GM23338 (cell line): Measurements from ENCODE around the gene ATN1. TPM values are rescaled to one million over a fixed set of nuclear protein-coding genes. Genes with fewer than 3 reads are reported as not detected.

ENCODE experiments used
- ATAC-seq: fragments of 200-7000 bp; cut with Tn5 transposase; 3 replicates; pipeline ENCODE4 v1.9.1; 2020
- DNase-seq: peaks from one replicate; pipeline ENCODE4 v3.0.0-alpha.2; 2015; ENCODE audit warnings: low spot score
- H2AFZ ChIP-seq: fragments of 200-600 bp; sonication (generic); 2 replicates; pipeline ENCODE4 v1.8.0; 2016; ENCODE audit warnings: antibody characterized with exemption, mild to moderate bottlenecking, moderate library complexity
- H3F3A ChIP-seq: fragments of 200-600 bp; sonication (generic); replicated peaks from 2 replicates; pipeline ENCODE4 v1.8.0; 2017; ENCODE audit warnings: antibody characterized with exemption, mixed run types, low read depth
- H3K27ac ChIP-seq: fragments of 200-600 bp; sonication (generic); 2 replicates; pipeline ENCODE4 v1.6.1; 2016; ENCODE audit warnings: low read depth
- H3K27me3 ChIP-seq: fragments of 200-600 bp; sonication (generic); 2 replicates; pipeline ENCODE4 v1.8.0; 2016; ENCODE audit warnings: mild to moderate bottlenecking, mixed run types, moderate library complexity; ENCODE audit not compliant: insufficient read depth
- H3K36me3 ChIP-seq: fragments of 200-600 bp; sonication (generic); 2 replicates; pipeline ENCODE4 v1.8.0; 2016; ENCODE audit warnings: mild to moderate bottlenecking; ENCODE audit not compliant: insufficient read depth
- H3K4me1 ChIP-seq: fragments of 200-600 bp; sonication (generic); 2 replicates; pipeline ENCODE4 v1.8.0; 2016; ENCODE audit warnings: mild to moderate bottlenecking, moderate library complexity; ENCODE audit not compliant: insufficient read depth
- H3K4me2 ChIP-seq: fragments of 200-600 bp; sonication (generic); 2 replicates; pipeline ENCODE4 v1.7.1; 2017; ENCODE audit warnings: mixed run types
- H3K4me3 ChIP-seq: fragments of 200-600 bp; sonication (generic); 2 replicates; pipeline ENCODE4 v1.6.1; 2016; ENCODE audit warnings: mixed run types
- H3K79me2 ChIP-seq: fragments of 200-600 bp; sonication (generic); replicated peaks from 2 replicates; pipeline ENCODE4 v1.8.0; 2017; ENCODE audit warnings: mild to moderate bottlenecking; ENCODE audit not compliant: insufficient read depth
- H3K9me2 ChIP-seq: fragments of 200-600 bp; sonication (generic); 2 replicates; pipeline ENCODE4 v1.8.0; 2017; ENCODE audit not compliant: insufficient read depth
- H4K20me1 ChIP-seq: fragments of 200-600 bp; sonication (generic); replicated peaks from 2 replicates; pipeline ENCODE4 v1.8.0; 2017; ENCODE audit warnings: mild to moderate bottlenecking; ENCODE audit not compliant: insufficient read depth
- H3K27ac Mint-ChIP-seq: 2 replicates; pipeline ENCODE4 v1.8.0; 2020; ENCODE audit warnings: inconsistent platforms, mild to moderate bottlenecking, moderate library complexity, mixed read lengths
- H3K27me3 Mint-ChIP-seq: 3 replicates; pipeline ENCODE4 v1.8.0; 2022; ENCODE audit warnings: low read depth, mild to moderate bottlenecking, moderate library complexity, mixed read lengths, inconsistent platforms; ENCODE audit not compliant: insufficient read depth, poor library complexity
- H3K36me3 Mint-ChIP-seq: 3 replicates; pipeline ENCODE4 v1.8.0; 2021; ENCODE audit warnings: low read depth, mild to moderate bottlenecking, inconsistent platforms, moderate library complexity, mixed read lengths
- H3K4me1 Mint-ChIP-seq: 3 replicates; pipeline ENCODE4 v1.8.0; 2020; ENCODE audit warnings: mild to moderate bottlenecking, inconsistent platforms, mixed read lengths
- H3K4me3 Mint-ChIP-seq: 3 replicates; pipeline ENCODE4 v1.8.0; 2021; ENCODE audit warnings: moderate library complexity, mild to moderate bottlenecking, inconsistent platforms, mixed read lengths
- H3K9me3 Mint-ChIP-seq: 3 replicates; pipeline ENCODE4 v1.8.0; 2020; ENCODE audit warnings: moderate library complexity, mild to moderate bottlenecking, inconsistent platforms, mixed read lengths
- CTCF ChIP-seq, 2 experiments: fragments of 200-600 bp in 1 of 2; sonication (generic) in 1 of 2; conservative IDR thresholded peaks; 2 replicates each; pipeline versions ENCODE4 v1.5.1 to v1.6.1; 2016 to 2017; ENCODE audit warnings: antibody characterized with exemption in 2 of 2, low read depth in 2 of 2, mild to moderate bottlenecking in 2 of 2, moderate library complexity in 1 of 2
- EZH2phosphoT487 ChIP-seq: fragments of 200-600 bp; sonication (generic); IDR thresholded peaks from one replicate; pipeline ENCODE4 v1.8.1; 2018; ENCODE audit warnings: antibody characterized with exemption; ENCODE audit not compliant: unreplicated experiment
- NANOG ChIP-seq: IDR thresholded peaks from 2 replicates; pipeline ENCODE4 v1.6.1; 2016; ENCODE audit warnings: antibody characterized with exemption, borderline replicate concordance
- POLR2AphosphoS5 ChIP-seq: IDR thresholded peaks from 2 replicates; pipeline ENCODE4 v1.6.1; 2016; ENCODE audit warnings: antibody characterized with exemption, low read depth
- REST ChIP-seq: IDR thresholded peaks from one replicate; pipeline ENCODE4 v1.6.1; 2018; ENCODE audit warnings: antibody characterized with exemption; ENCODE audit not compliant: unreplicated experiment
- STAT1 ChIP-seq: IDR thresholded peaks from one replicate; pipeline ENCODE4 v1.6.1; 2016; ENCODE audit warnings: antibody characterized with exemption; ENCODE audit not compliant: unreplicated experiment
- ZNF331 ChIP-seq: fragments of 250-450 bp; sonication (Bioruptor Pico); IDR thresholded peaks from 2 replicates; pipeline ENCODE4 v1.5.0; 2020; ENCODE audit warnings: low read depth, mild to moderate bottlenecking, moderate library complexity
- ZNF462 ChIP-seq: fragments of 250-450 bp; sonication (Bioruptor Pico); IDR thresholded peaks from 2 replicates; pipeline ENCODE4 v1.5.0; 2020; ENCODE audit warnings: mild to moderate bottlenecking, moderate library complexity
- polyA plus RNA-seq: library from polyadenylated mRNA; unstranded; fragments of >200 nt; fragmentation: Nextera tagmentation; extraction: Ambion mirVana; gene quantifications from 2 replicates; pipeline ENCODE4 v1.2.1, GENCODE V29; 2016
- total RNA-seq: library from RNA; depleted of rRNA; stranded (reverse); fragments of >200 nt; shearing (Covaris generic); gene quantifications from 2 replicates; pipeline ENCODE4 v1.2.3, GENCODE V29; 2014
- TF ChIP-seq, protein P1 (sequence below): IDR thresholded peaks from 2 replicates; pipeline ENCODE4 v1.6.1; 2016; ENCODE audit warnings: antibody characterized with exemption

Gene ATN1
- total and polyA plus RNA-seq, 2 experiments from 2014 or later, result 27.2 to 49.6 TPM

DNA sequence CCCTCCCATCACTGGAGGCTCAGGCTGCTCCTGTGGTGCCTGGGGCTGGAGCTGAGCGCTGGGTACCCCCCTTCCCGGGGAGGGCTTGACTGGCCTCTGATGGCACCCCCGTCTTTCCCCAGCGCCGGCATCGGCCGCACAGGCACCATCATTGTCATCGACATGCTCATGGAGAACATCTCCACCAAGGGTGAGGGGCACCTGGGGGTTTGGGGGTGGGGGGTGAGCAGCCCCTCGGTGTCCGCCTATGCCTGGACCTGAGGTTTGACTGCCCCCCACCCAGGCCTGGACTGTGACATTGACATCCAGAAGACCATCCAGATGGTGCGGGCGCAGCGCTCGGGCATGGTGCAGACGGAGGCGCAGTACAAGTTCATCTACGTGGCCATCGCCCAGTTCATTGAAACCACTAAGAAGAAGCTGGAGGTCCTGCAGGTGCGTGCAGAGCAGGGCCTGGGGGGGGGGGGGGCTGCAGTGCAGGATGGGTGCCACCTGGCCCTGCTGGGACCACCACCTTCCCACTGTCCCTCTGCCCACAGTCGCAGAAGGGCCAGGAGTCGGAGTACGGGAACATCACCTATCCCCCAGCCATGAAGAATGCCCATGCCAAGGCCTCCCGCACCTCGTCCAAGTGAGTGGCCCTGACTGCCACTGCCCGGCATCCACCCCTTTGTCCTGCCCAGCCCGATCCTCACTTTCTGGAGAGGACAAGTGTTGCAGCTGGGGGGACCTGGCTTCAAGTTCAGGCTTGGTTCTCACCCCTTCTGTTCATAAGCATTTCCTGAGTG lies 32.2 kb downstream of the ATN1 start:
- DNase-seq, result no peak
- no peak for TF ChIP-seq ZNF331
- TF ChIP-seq CTCF (conservative IDR thresholded peaks at IDR 0.05; ENCODE audit: low read depth in 2 of 2), result no peak
- TF ChIP-seq POLR2AphosphoS5, result no peak
- no peak for TF ChIP-seq STAT1
- TF ChIP-seq ZNF462, result no peak
- TF ChIP-seq EZH2phosphoT487, result no peak
- TF ChIP-seq REST, result no peak
- TF ChIP-seq, protein P1, sequence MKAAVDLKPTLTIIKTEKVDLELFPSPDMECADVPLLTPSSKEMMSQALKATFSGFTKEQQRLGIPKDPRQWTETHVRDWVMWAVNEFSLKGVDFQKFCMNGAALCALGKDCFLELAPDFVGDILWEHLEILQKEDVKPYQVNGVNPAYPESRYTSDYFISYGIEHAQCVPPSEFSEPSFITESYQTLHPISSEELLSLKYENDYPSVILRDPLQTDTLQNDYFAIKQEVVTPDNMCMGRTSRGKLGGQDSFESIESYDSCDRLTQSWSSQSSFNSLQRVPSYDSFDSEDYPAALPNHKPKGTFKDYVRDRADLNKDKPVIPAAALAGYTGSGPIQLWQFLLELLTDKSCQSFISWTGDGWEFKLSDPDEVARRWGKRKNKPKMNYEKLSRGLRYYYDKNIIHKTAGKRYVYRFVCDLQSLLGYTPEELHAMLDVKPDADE, result no peak
- TF ChIP-seq NANOG, result no peak
- no peaks in the 10 kb centered on the region for H4K20me1 ChIP-seq
- Mint-ChIP-seq H3K36me3 (peaks cover 11% of the 10 kb centered on the region), H3K9me3 (no peaks in the 10 kb centered on the region), H3K27ac (no peak overlapping the region), H3K4me3 (no peak overlapping the region), H3K27me3 (peaks cover 20% of the 10 kb centered on the region), H3K4me1 (peaks cover 37% of the 10 kb centered on the region)
- no peak overlapping the region for H3K4me2 ChIP-seq
- H3K9me2 ChIP-seq, result no peaks in the 10 kb centered on the region
- H3K27ac ChIP-seq, result no peak overlapping the region
- no peaks in the 10 kb centered on the region for H3K27me3 ChIP-seq
- H2AFZ ChIP-seq, result no peak overlapping the region
- ATAC-seq, result no peak
- peaks cover 38% of the 10 kb centered on the region for H3K4me1 ChIP-seq
- peaks cover 25% of the 10 kb centered on the region for H3F3A ChIP-seq
- no peak overlapping the region for H3K4me3 ChIP-seq
- H3K79me2 ChIP-seq, result peaks cover 17% of the 10 kb centered on the region
- H3K36me3 ChIP-seq, result no peaks in the 10 kb centered on the region; the same call in 1 of the 2 replicates
